HepG2 (cell line): Measurements from ENCODE around the gene NEMF. TPM values are rescaled to one million over a fixed set of nuclear protein-coding genes. Genes with fewer than 3 reads are reported as not detected.
A peak's percentile ranks its signal among the peaks of the same experiment; 100 is the strongest.

Source experiments
- BHLHE40 ChIP-seq: IDR thresholded peaks from 2 replicates; pipeline ENCODE4 v1.6.1; 2011; ENCODE audit warnings: low read length, improper control_type of control experiment
- BRD4 ChIP-seq: sonication (generic); formaldehyde crosslinking; IDR thresholded peaks from 2 replicates; pipeline ENCODE4 v1.4.0; 2020; ENCODE audit warnings: missing genetic modification reagents
- FOSL2 ChIP-seq: sonication (generic); formaldehyde crosslinking; IDR thresholded peaks from 2 replicates; pipeline ENCODE4 v1.4.0; 2020; ENCODE audit warnings: missing genetic modification reagents
- HNF4G ChIP-seq, 2 experiments: sonication (generic) in 1 of 2; formaldehyde crosslinking in 1 of 2; IDR thresholded peaks; 2 replicates each; pipeline versions ENCODE4 v1.4.0 to v1.6.1; 2011 to 2020; ENCODE audit warnings: borderline replicate concordance in 2 of 2, low read depth in 2 of 2, mild to moderate bottlenecking in 2 of 2, low read length in 1 of 2, missing genetic modification reagents in 1 of 2, moderate library complexity in 1 of 2
- HOXA9 ChIP-seq: sonication (generic); formaldehyde crosslinking; IDR thresholded peaks from 2 replicates; pipeline ENCODE4 v1.8.1; 2022; ENCODE audit warnings: missing genetic modification reagents, mild to moderate bottlenecking, moderate library complexity, borderline replicate concordance
- ISX ChIP-seq: sonication (generic); formaldehyde crosslinking; conservative IDR thresholded peaks from 2 replicates; pipeline ENCODE4 v1.5.0; 2020; ENCODE audit warnings: missing genetic modification reagents
- NCOA2 ChIP-seq: sonication (generic); formaldehyde crosslinking; IDR thresholded peaks from 2 replicates; pipeline ENCODE4 v1.8.0; 2022; ENCODE audit warnings: inconsistent platforms
- NR2F2 ChIP-seq: IDR thresholded peaks from 2 replicates; pipeline ENCODE4 v1.6.1; 2012; ENCODE audit warnings: low read depth, inconsistent platforms, borderline replicate concordance
- PRPF4 ChIP-seq: fragments of 200-400 bp; formaldehyde crosslinking; IDR thresholded peaks from 2 replicates; pipeline ENCODE4 v1.6.1; 2016; ENCODE audit warnings: low read length, low read depth; ENCODE audit not compliant: poor library complexity, severe bottlenecking
- RFXANK ChIP-seq: IDR thresholded peaks from 2 replicates; pipeline ENCODE4 v1.6.1; 2016
- SALL1 ChIP-seq: sonication (generic); formaldehyde crosslinking; IDR thresholded peaks from 2 replicates; pipeline ENCODE4 v1.8.0; 2022; ENCODE audit warnings: mild to moderate bottlenecking, missing genetic modification reagents
- SKI ChIP-seq: fragments of 450-650 bp; IDR thresholded peaks from one replicate; pipeline ENCODE4 v1.6.1; 2018; ENCODE audit warnings: mild to moderate bottlenecking; ENCODE audit not compliant: partially characterized antibody
- SRF ChIP-seq: IDR thresholded peaks from 2 replicates; pipeline ENCODE4 v1.6.1; 2011; ENCODE audit warnings: mild to moderate bottlenecking, low read depth, low read length, moderate library complexity
- ZFP82 ChIP-seq: sonication (generic); formaldehyde crosslinking; IDR thresholded peaks from 2 replicates; pipeline ENCODE4 v1.5.1; 2020; ENCODE audit warnings: mild to moderate bottlenecking, missing genetic modification reagents, borderline replicate concordance
- ZFY ChIP-seq: sonication (generic); formaldehyde crosslinking; IDR thresholded peaks from 2 replicates; pipeline ENCODE4 v1.4.0; 2020; ENCODE audit warnings: missing genetic modification reagents
- ZKSCAN1 ChIP-seq: fragments of 150-350 bp; IDR thresholded peaks from 2 replicates; pipeline ENCODE4 v1.6.1; 2014; ENCODE audit warnings: low read length
- ZKSCAN5 ChIP-seq: sonication (generic); formaldehyde crosslinking; IDR thresholded peaks from 2 replicates; pipeline ENCODE4 v1.5.1; 2020; ENCODE audit warnings: mild to moderate bottlenecking, missing genetic modification reagents
- ZNF333 ChIP-seq: sonication (generic); formaldehyde crosslinking; IDR thresholded peaks from 2 replicates; pipeline ENCODE4 v1.4.0; 2020; ENCODE audit warnings: mild to moderate bottlenecking, missing genetic modification reagents, borderline replicate concordance
- ZNF652 ChIP-seq: IDR thresholded peaks from 2 replicates; pipeline ENCODE4 v1.6.1; 2016; ENCODE audit warnings: low read depth, borderline replicate concordance
- ZNF891 ChIP-seq: sonication (generic); formaldehyde crosslinking; IDR thresholded peaks from 2 replicates; pipeline ENCODE4 v1.5.0; 2020; ENCODE audit warnings: mild to moderate bottlenecking, missing genetic modification reagents
- polyA plus RNA-seq, 8 experiments: library from polyadenylated mRNA; depleted of rRNA in 3 of 8; stranded (reverse) in 7 of 8; unstranded in 1 of 8; fragments of >200 nt; fragmentation: Illumina TruSeq in 4 of 8; extraction: Trizol in 4 of 8; gene quantifications; 2 replicates each; pipeline versions ENCODE4 v1.2.1 to v1.2.3, GENCODE V29; 2011 to 2016; ENCODE audit warnings: low read depth in 4 of 8, missing spikeins in 1 of 8, mixed read lengths in 1 of 8; ENCODE audit not compliant: insufficient read depth in 1 of 8
- total RNA-seq, 5 experiments: library from RNA; depleted of rRNA; stranded (reverse); fragments of >200 nt; fragmentation: Illumina TruSeq; extraction: Trizol; gene quantifications; 2 replicates each; pipeline ENCODE4 v1.2.3, GENCODE V29; 2016; ENCODE audit warnings: low read depth in 1 of 5
- TF ChIP-seq, protein P1 (sequence below): sonication (generic); formaldehyde crosslinking; IDR thresholded peaks from 2 replicates; pipeline ENCODE4 v1.4.0; 2020; ENCODE audit warnings: missing genetic modification reagents, borderline replicate concordance
- TF ChIP-seq, protein P2 (sequence below): sonication (generic); formaldehyde crosslinking; IDR thresholded peaks from 2 replicates; pipeline ENCODE4 v1.5.0; 2020; ENCODE audit warnings: mild to moderate bottlenecking, missing genetic modification reagents

The NEMF gene
- total and polyA plus RNA-seq, 2 of the 13 experiments (the other 11 are each of a cell fraction or from before 2014, with no cell fraction given) = 21.3 to 57.9 TPM

DNA sequence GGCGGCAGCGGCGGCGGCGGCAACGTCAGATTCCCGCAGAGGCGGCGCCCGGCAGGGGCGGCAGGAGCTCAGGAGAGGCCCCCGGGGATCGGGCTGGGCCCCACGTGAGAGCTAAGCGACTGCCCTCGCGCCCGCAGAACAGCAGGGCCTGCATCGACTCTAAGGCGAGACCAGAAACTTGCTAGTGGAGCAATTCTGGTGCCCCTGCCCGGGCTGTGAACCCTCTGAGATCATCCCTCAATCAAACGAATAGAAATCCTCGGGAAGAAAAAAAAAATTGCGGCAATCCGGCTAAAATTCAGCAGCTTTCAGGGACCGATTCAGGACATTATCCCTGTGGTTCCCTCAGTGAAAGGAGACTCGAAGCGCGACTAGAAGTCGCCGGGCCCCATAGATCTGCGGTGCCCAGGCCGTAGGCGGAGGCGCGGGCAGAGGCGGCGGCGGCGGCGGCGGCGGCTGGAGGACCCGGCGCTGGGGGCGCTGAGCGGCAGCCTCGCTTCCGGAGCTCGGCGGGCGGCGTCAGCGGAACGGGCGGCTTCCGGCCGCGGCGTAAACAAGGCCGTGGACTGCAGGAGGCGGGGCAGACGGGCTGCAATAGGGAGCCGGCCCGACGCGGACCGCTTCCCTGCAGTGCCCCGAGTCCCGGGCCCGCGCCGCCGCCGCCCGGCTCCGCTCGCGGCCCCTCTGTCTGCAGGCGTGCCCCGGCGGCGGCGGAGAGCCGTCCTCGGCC lies 84.9 kb downstream of the NEMF start, which contains the start of gene KLHDC2 (continued):
- TF ChIP-seq SALL1 (CRISPR knock-in tag) (peak; percentile 35), HOXA9 (CRISPR knock-in tag) (0 out of 2 replicates have a peak, but pooled peaks have one; percentile 25), ZFP82 (CRISPR knock-in tag) (no peak; the same call in 1 of the 2 replicates), ZNF891 (no peak), NR2F2 (0 out of 2 replicates have a peak, but pooled peaks have one; percentile 14), HNF4G (IDR thresholded peaks at IDR 0.05; ENCODE audit: borderline replicate concordance, low read depth, low read length) (peak; percentile 12; the same call in 1 of the 2 replicates), HNF4G (CRISPR knock-in tag; IDR thresholded peaks at IDR 0.05; ENCODE audit: borderline replicate concordance, low read depth) (no peak), NCOA2 (CRISPR knock-in tag) (no peak; the same call in 1 of the 2 replicates), SRF (no peak), ZNF652 (CRISPR knock-in tag) (no peak), BRD4 (CRISPR knock-in tag) (no peak), BHLHE40 (no peak; the same call in 1 of the 2 replicates), ZKSCAN5 (CRISPR knock-in tag) (no peak), ZFY (CRISPR knock-in tag) (peak; percentile 96), ZNF333 (CRISPR knock-in tag) (no peak), PRPF4 (no peak), RFXANK (no peak; the same call in 1 of the 2 replicates), FOSL2 (peak; percentile 30; the same call in 1 of the 2 replicates), ISX (CRISPR knock-in tag) (no peak), SKI (peak; percentile 88), ZKSCAN1 (no peak)
- TF ChIP-seq, protein P1, sequence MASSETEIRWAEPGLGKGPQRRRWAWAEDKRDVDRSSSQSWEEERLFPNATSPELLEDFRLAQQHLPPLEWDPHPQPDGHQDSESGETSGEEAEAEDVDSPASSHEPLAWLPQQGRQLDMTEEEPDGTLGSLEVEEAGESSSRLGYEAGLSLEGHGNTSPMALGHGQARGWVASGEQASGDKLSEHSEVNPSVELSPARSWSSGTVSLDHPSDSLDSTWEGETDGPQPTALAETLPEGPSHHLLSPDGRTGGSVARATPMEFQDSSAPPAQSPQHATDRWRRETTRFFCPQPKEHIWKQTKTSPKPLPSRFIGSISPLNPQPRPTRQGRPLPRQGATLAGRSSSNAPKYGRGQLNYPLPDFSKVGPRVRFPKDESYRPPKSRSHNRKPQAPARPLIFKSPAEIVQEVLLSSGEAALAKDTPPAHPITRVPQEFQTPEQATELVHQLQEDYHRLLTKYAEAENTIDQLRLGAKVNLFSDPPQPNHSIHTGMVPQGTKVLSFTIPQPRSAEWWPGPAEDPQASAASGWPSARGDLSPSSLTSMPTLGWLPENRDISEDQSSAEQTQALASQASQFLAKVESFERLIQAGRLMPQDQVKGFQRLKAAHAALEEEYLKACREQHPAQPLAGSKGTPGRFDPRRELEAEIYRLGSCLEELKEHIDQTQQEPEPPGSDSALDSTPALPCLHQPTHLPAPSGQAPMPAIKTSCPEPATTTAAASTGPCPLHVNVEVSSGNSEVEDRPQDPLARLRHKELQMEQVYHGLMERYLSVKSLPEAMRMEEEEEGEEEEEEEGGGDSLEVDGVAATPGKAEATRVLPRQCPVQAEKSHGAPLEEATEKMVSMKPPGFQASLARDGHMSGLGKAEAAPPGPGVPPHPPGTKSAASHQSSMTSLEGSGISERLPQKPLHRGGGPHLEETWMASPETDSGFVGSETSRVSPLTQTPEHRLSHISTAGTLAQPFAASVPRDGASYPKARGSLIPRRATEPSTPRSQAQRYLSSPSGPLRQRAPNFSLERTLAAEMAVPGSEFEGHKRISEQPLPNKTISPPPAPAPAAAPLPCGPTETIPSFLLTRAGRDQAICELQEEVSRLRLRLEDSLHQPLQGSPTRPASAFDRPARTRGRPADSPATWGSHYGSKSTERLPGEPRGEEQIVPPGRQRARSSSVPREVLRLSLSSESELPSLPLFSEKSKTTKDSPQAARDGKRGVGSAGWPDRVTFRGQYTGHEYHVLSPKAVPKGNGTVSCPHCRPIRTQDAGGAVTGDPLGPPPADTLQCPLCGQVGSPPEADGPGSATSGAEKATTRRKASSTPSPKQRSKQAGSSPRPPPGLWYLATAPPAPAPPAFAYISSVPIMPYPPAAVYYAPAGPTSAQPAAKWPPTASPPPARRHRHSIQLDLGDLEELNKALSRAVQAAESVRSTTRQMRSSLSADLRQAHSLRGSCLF (CRISPR knock-in tag) = no peak
- TF ChIP-seq, protein P2, sequence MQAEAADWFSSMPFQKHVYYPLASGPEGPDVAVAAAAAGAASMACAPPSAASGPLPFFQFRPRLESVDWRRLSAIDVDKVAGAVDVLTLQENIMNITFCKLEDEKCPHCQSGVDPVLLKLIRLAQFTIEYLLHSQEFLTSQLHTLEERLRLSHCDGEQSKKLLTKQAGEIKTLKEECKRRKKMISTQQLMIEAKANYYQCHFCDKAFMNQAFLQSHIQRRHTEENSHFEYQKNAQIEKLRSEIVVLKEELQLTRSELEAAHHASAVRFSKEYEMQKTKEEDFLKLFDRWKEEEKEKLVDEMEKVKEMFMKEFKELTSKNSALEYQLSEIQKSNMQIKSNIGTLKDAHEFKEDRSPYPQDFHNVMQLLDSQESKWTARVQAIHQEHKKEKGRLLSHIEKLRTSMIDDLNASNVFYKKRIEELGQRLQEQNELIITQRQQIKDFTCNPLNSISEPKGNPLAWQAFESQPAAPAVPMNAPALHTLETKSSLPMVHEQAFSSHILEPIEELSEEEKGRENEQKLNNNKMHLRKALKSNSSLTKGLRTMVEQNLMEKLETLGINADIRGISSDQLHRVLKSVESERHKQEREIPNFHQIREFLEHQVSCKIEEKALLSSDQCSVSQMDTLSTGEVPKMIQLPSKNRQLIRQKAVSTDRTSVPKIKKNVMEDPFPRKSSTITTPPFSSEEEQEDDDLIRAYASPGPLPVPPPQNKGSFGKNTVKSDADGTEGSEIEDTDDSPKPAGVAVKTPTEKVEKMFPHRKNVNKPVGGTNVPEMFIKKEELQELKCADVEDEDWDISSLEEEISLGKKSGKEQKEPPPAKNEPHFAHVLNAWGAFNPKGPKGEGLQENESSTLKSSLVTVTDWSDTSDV = peak; percentile 13; the same call in 1 of the 2 replicates
